Neuron (in vitro differentiated cells): Measurements from ENCODE around the gene BLVRA.
"Not testable (repeated sequence)": the region's sequence is repeated elsewhere in the genome, so short reads cannot be mapped to it uniquely, and the experiment has no call there.

ENCODE experiments used
- H2AFZ ChIP-seq: one replicate; pipeline ENCODE4 v1.6.1; 2013; ENCODE audit warnings: low read depth, mild to moderate bottlenecking, inconsistent platforms, low read length, moderate library complexity
- H3K27me3 ChIP-seq: one replicate; pipeline ENCODE4 v1.6.1; 2013; ENCODE audit warnings: low read length; ENCODE audit not compliant: insufficient read depth
- H3K36me3 ChIP-seq: one replicate; pipeline ENCODE4 v1.6.1; 2013; ENCODE audit warnings: low read length; ENCODE audit not compliant: insufficient read depth
- H3K4me1 ChIP-seq: one replicate; pipeline ENCODE4 v1.6.1; 2013; ENCODE audit warnings: low read length; ENCODE audit not compliant: insufficient read depth
- H3K4me3 ChIP-seq: 2 replicates; pipeline ENCODE4 v1.5.1; 2013; ENCODE audit warnings: mild to moderate bottlenecking, low read length, moderate library complexity
- H3K9me3 ChIP-seq: one replicate; pipeline ENCODE4 v1.6.1; 2013; ENCODE audit warnings: low read length

The BLVRA gene

DNA sequence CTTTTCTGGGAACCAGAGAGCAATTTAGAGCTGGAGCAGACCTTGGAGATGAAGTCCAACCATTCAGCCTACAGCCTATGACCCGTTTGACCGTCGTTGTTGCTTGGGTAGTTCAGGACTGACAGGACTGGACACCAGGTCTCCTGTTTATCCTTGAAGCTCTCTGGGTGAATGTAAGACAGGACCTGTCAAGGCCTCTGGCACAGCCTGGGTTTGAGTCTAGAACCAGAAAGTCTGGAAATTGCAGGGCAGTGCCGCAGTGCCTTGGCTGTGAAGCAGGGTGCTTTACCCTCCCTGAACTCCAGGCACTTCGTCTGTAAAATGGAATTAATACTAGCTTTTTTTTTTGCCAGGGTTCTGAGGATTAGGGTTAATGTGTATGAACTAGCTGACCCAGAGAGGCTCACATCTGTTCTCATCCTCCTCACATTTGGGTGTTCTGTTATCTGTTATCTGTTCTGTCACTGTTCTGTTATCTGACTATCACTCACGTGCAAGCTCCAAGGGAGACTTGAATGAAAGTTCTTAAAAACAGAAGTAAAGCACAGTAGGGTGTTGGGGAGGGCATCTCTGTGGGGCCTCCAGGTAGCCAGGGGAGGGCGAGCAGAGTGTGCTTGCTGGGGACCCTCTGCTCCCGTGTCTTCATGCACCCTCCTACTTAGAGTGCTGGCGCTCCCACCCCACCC is 9.9 kb downstream of the BLVRA start:
- H3K27me3 ChIP-seq, result no peaks in the 10 kb centered on the region
- H3K9me3 ChIP-seq, result no peaks in the 10 kb centered on the region
- no peak overlapping the region for H2AFZ ChIP-seq

DNA sequence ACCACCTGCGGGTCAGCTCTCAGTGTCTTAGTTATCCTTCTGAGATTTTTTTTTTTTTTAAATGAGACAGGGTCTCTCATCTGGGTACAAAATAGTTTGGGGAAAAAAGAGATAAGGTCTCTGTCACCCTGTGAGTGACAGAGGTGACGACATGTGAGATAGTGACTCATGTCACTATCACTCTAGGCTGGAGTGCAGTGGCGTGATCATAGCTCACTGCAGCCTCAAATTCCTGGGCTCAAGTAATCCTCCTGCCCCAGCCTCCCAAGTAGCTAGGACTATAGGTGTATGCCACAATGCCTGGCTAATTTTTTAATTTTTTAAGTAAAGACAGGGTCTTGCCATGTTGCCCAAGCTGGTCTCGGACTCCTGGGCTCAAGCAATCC is 10.4 kb downstream of the BLVRA start:
- no peaks in the 10 kb centered on the region for H3K27me3 ChIP-seq
- peaks cover 6% of the 10 kb centered on the region for H3K4me1 ChIP-seq
- H2AFZ ChIP-seq, result no peak overlapping the region
- no peaks in the 10 kb centered on the region for H3K36me3 ChIP-seq
- H3K9me3 ChIP-seq, result no peaks in the 10 kb centered on the region
- H3K4me3 ChIP-seq, result no peak overlapping the region

More for the DNA sequence above, 9.9 kb downstream of the BLVRA start:
- H3K4me3 ChIP-seq, result no peak overlapping the region
- no peaks in the 10 kb centered on the region for H3K36me3 ChIP-seq
- peaks cover 6% of the 10 kb centered on the region for H3K4me1 ChIP-seq

DNA sequence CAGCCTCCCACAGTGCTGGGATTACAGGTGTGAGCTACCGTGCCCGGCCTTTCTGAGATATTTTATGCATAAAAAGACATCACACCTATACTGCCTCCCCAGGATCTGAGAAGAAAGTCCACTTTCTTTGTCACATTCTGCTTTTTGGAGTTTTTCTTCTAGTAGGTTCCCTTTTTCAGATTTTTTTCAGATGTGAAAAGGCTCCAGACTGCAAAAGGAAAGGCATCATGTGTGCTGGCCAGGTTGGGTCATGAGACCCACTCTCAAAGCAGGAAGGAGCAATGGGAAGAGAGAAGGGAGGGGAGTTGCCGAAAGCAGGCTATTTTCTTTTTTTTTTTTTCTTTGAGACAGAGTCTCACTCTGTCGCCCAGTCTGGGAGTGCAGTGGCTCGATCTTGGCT is 10.8 kb downstream of the BLVRA start:
- H3K36me3 ChIP-seq, result no peaks in the 10 kb centered on the region
- no peak overlapping the region for H2AFZ ChIP-seq
- no peak overlapping the region for H3K4me3 ChIP-seq
- no peaks in the 10 kb centered on the region for H3K9me3 ChIP-seq
- H3K27me3 ChIP-seq, result no peaks in the 10 kb centered on the region
- H3K4me1 ChIP-seq, result peaks cover 6% of the 10 kb centered on the region

DNA sequence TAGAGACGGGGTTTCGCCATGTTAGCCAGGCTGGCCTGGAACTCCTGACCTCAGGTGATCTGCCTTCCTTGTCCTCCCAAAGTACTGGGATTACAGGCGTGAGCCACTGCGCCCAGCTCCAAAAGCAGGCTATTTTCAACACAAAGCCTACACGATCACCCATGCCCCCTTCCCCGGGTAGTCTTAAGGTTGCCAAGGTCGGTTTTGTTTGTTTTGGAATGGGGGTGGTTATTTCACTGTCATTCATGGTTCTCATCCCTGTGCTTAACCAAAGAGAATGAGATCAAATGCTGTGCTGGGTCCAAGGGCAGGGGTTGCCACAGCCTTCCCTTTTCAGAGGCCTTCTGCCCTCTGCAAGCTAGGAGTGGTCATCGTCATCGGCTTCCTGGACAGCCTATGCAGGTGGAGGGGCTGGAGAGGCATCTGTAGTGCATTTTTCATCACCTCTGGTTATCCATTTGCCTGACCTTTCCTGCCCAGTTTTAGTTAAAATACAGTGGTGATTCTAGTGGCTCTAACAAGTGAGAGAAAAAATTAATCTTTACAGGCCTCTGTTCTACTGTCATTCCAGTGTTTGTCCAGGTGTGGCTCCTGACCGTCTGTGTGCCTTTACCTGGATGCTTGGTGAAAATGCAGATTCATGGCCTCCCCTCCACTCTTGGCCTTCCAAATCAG is 11.4 kb downstream of the BLVRA start:
- H3K36me3 ChIP-seq, result no peaks in the 10 kb centered on the region

DNA sequence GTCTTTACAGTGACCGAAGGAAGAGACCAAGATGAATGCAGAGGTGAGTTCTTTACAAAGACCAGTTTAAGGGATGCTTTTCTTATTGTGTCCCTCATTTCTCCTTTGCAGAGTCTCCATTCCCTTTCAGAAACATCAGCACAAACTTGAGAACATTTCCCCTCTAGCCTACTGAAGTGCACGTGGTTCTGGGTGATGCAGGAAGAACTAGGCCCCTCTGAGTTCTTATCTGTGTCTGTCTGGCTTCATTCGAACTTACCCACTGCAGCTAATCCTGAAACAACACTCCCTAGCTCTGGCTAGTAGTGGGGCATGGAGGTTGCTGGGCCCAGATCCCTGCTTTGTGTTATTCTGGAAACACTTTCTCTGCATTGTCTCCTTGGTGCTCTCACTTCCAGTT is 12.6 kb downstream of the BLVRA start:
- H3K27me3 ChIP-seq, result no peaks in the 10 kb centered on the region
- no peak overlapping the region for H2AFZ ChIP-seq
- H3K9me3 ChIP-seq, result no peaks in the 10 kb centered on the region
- no peak overlapping the region for H3K4me3 ChIP-seq
- H3K36me3 ChIP-seq, result no peaks in the 10 kb centered on the region
- peaks cover 6% of the 10 kb centered on the region for H3K4me1 ChIP-seq

More for the DNA sequence above, 11.4 kb downstream of the BLVRA start:
- Histone ChIP-seq H3K27me3 (no peaks in the 10 kb centered on the region), H3K4me3 (no peak overlapping the region), H3K9me3 (no peaks in the 10 kb centered on the region), H3K4me1 (peaks cover 6% of the 10 kb centered on the region), H2AFZ (no peak overlapping the region)

DNA sequence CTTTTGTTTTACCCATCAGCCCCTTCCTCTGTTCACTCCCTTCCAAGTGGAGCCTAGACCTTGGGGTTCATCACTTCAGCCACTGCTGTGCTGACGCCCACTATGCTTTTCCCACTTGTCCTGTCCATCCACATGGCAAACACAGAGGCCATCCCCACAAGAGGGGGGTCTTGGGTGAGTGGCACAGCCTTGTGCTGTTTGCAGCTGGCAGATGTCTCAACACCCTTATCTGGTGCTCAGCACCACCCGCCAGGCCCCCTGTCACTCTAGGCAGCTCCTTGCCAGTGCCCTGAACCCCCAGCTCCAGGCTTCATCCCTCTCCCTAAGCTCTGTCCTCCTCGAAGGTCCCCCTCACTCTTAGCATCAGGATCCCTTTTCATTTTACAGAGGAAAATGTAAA is 13.1 kb downstream of the BLVRA start:
- no peak overlapping the region for H3K4me3 ChIP-seq
- H3K36me3 ChIP-seq, result no peaks in the 10 kb centered on the region
- H3K9me3 ChIP-seq, result no peaks in the 10 kb centered on the region
- H3K4me1 ChIP-seq, result peaks cover 6% of the 10 kb centered on the region
- no peak overlapping the region for H2AFZ ChIP-seq
- no peaks in the 10 kb centered on the region for H3K27me3 ChIP-seq

DNA sequence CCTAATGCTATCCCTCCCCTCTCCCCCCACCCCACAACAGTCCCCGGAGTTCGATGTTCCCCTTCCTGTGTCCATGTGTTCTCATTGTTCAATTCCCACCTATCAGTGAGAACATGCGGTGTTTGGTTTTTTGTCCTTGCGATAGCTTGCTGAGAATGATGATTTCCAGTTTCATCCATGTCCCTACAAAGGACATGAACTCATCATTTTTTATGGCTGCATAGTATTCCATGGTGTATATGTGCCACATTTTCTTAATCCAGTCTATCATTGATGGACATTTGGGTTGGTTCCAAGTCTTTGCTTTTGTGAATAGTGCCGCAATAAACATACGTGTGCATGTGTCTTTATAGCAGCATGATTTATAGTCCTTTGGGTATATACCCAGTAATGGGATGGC is 14.8 kb downstream of the BLVRA start:
- not testable (repeated sequence) for H3K4me3 ChIP-seq, H3K4me1 ChIP-seq, H3K36me3 ChIP-seq, H2AFZ ChIP-seq, H3K27me3 ChIP-seq, H3K9me3 ChIP-seq

DNA sequence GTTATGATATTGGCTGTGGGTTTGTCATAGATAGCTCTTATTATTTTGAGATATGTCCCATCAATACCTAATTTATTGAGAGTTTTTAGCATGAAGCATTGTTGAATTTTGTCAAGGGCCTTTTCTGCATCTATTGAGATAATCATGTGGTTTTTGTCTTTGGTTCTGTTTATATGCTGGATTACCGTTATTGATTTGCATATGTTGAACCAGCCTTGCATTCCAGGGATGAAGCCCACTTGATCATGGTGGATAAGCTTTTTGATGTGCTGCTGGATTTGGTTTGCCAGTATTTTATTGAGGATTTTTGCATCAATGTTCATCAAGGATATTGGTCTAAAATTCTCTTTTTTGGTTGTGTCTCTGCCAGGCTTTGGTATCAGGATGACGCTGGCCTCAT is 16.8 kb downstream of the BLVRA start:
- not testable (repeated sequence) for H3K9me3 ChIP-seq, H2AFZ ChIP-seq, H3K27me3 ChIP-seq, H3K36me3 ChIP-seq, H3K4me1 ChIP-seq, H3K4me3 ChIP-seq

DNA sequence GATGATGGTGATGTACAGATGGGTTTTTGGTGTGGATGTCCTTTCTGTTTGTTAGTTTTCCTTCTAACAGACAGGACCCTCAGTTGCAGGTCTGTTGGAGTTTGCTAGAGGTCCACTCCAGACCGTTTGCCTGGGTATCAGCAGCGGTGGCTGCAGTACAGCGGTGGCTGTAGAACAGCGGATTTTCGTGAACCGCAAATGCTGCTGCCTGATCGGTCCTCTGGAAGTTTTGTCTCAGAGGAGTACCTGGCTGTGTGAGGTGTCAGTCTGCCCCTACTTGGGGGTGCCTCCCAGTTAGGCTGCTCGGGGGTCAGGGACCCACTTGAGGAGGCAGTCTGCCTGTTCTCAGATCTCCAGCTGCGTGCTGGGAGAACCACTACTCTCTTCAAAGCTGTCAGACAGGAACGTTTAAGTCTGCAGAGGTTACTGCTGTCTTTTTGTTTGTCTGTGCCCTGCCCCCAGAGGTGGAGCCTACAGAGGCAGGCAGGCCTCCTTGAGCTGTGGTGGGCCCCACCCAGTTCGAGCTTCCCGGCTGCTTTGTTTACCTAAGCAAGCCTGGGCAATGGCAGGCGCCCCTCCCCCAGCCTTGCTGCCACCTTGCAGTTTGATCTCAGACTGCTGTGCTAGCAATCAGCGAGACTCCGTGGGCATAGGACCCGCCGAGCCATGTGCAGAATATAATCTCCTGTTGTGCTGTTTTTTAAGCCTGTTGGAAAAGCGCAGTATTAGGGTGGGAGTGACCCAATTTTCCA is 20.0 kb downstream of the BLVRA start:
- not testable (repeated sequence) for H3K4me1 ChIP-seq, H3K36me3 ChIP-seq, H2AFZ ChIP-seq, H3K9me3 ChIP-seq, H3K27me3 ChIP-seq, H3K4me3 ChIP-seq

DNA sequence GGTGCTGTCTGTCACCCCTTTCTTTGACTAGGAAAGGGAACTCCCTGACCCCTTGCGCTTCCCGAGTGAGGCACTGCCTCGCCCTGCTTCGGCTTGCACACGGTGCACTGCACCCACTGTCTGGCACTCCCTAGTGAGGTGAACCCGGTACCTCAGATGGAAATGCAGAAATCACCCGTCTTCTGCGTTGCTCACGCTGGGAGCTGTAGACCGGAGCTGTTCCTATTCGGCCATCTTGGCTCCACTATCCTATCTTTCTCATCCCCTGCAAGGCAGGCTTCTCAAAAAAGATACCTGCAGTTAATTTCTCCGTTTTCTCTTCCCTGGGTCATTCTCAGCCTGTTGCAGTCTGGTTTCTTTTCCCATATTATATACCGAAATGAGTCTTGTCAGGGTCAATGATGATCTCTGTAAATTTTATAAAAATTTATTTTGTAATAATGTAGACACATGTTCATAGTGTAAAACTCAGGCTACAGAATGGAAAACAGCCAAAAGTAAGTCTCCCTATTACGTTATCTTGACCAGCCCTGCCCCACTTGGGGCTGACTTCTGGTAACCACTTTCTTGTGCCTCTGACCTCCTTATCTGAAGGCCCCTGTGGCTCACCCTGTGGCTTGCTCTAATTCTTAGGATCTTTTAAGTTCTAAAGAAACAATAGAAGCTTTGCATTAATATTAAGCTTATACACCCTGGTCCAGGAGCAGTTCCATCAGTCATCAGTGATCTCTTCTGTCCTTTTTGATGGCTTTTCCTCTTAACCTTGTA is 20.7 kb downstream of the BLVRA start:
- H3K4me3 ChIP-seq, result no peak overlapping the region
- no peaks in the 10 kb centered on the region for H3K27me3 ChIP-seq
- no peak overlapping the region for H2AFZ ChIP-seq
- no peaks in the 10 kb centered on the region for H3K4me1 ChIP-seq
- no peaks in the 10 kb centered on the region for H3K36me3 ChIP-seq
- no peaks in the 10 kb centered on the region for H3K9me3 ChIP-seq

DNA sequence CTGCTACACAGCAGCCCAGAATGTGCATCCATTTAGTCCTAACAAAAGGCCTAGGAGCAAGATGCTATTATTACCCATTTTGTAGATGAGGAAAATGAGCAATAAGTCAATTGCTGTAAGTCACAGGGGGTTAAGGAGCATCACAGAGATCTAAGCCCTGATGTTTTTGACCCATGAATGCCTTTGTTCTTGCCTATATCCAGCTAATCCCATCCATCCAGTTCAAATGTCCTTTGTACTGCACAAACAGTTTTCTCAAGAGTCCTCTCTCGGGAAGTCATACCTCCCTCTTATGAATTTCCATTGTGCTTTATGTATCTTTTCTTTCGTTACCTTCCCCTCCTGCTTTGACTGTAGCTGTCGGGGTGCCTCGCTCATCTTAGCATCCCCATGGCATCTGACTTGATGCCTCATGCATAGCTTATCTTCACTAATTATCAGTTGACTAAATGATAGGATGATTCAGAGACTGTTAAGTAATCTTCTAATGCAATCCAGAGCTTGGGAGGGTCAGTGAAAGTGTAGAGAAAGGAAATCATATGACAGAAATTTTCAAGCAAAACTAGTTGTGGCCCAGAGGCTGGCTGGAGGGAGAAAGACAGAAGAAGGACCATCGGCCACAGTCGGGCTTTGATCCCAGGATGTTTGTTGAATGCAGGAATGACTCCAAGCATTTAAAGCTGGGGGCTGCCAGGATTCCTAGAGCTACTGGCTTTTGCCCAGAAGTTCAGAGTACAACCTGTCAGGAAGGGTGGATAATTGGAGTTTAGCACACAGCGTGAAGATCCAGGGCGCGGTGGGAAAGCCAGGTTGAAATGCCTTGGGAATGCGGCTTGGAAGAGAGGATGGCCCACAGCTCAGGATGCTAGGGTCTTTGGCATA is 23.5 kb downstream of the BLVRA start:
- H3K27me3 ChIP-seq, result no peaks in the 10 kb centered on the region
- H3K4me3 ChIP-seq, result no peak overlapping the region
- no peaks in the 10 kb centered on the region for H3K4me1 ChIP-seq
- H3K9me3 ChIP-seq, result no peaks in the 10 kb centered on the region
- H2AFZ ChIP-seq, result no peak overlapping the region
- no peaks in the 10 kb centered on the region for H3K36me3 ChIP-seq

DNA sequence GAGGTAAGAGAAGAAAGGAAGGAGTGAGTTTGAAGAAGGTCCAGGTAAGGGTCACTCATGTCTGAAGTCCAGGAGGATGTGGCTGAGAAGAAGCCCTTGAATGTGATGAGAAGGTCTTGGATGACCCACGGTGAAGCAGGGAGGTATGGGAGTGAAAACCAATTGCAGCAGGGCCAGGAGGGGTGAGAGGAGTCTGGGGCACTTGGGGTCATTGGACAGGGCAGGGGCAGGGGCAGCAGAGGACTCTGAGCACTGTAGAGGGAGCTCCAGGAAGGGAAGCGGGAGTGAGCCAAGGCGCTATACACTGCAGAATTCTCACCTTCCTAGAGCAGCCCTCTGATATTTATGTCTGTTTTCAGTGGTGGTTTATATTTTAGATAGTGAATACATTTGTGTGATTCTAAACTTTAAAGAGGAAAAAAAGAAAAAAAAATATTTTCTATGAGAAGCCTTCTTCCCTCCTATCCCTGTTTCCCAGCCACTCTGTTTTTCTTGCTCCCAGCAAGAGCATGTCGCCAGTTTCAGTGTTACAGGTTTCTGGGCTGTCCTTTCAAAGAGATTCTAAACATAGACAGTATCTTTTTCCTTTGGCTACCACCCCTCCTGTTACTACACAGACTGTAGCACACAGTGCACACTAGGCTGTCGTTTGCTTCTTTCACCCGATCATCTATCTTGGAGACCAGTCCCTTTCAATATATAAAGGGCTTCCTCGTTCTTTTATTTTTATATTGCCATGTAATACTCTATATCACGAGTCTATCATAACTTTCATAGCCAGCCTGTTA is 24.5 kb downstream of the BLVRA start:
- no peak overlapping the region for H2AFZ ChIP-seq
- H3K27me3 ChIP-seq, result no peaks in the 10 kb centered on the region
- H3K9me3 ChIP-seq, result no peaks in the 10 kb centered on the region
- H3K4me1 ChIP-seq, result no peaks in the 10 kb centered on the region
- no peak overlapping the region for H3K4me3 ChIP-seq
- H3K36me3 ChIP-seq, result no peaks in the 10 kb centered on the region
